GM19025 (cell line): ENCODE data around the gene POC1A.
"Not testable (repeated sequence)": the region's sequence is repeated elsewhere in the genome, so short reads cannot be mapped to it uniquely, and the experiment has no call there.

Source experiments
- ATAC-seq: cut with Tn5 transposase; IDR thresholded peaks from one replicate; pipeline ENCODE4 v1.9.1; 2021; ENCODE audit warnings: mild to moderate bottlenecking, low read depth, moderate library complexity; ENCODE audit not compliant: unreplicated experiment

The POC1A gene

GRCh38 chr3:52036222-52036694 is 118.0 kb downstream of the POC1A start:
- ATAC-seq, result peak; percentile 83

GRCh38 chr3:52034651-52035050 is 119.6 kb downstream of the POC1A start:
- ATAC-seq, result no peak

DNA sequence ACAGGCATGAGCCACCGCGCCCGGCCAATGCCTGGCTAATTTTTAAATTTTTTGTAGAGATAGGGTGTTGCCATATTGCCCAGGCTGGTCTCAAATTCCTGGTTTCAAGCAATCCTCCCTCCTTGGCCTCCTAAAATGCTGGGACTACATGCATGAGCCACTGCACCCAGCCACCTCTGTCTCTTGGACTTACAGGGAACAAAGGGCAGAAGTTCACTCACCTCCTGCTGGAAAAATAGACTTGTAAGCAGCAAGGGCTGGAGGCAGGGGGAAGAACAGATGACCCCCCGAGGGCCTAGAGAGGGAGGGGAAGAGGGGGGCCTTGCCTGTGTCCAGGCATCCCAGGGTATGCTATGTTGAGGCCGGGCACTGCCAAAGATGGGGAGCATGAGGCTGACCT is 120.0 kb downstream of the POC1A start:
- ATAC-seq, result no peak

DNA sequence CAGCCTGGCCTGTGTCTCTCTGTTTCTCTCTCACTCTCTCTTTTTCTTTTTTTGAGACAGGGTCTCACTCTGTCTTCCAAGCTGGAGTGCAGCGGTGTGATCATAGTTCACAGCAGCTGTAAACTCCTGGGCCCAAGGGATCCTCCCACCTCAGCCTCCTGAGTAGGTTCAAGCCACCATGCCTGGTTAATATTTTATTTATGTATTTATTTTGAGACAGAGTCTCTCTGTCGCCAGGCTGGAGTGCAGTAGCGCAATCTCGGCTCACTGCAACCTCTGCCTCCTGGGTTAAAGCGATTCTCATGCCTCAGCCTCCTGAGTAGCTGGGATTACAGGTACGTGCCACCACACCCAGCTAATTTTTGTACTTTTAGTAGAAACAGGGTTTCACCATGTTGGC is 120.5 kb downstream of the POC1A start:
- not testable (repeated sequence) for ATAC-seq

DNA sequence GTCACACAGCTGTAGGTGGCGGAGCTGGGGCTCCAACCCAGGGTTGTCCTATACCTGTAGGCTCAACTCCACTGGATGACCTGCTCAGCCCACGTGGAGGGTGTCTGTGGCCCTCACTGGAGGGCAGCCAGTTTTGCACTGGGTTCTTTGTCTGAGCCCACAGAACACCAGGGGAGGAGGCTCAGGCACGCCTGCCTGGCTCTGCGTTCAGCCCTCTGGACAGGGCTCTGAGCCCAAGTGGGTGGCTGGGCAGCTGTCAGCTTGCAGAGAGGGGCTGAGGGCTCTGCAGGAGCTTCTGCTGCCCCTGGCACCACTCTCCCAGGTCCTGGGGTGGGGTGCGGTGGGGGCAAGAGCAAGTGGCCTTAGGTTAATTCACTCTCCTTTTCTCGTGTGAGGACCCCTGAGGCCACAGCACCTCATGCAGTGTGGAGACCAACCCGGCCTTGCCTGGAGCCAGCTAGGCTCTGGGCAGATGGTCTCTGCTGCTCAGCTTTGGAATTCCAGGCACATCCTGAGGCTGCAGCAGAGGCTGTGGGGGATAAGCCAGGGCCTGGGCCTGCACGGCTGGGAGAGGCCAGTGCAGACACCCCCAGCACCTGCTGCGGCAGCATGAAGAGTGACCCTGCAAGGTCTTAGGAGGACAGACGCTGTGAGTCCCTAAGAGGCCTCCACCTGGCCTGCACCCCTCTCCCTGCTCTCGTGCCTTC is 121.4 kb downstream of the POC1A start:
- ATAC-seq, result no peak

- no peak for ATAC-seq
These were observed 122.3 kb downstream of the POC1A start for GRCh38 chr3:52031896-52032295.

- ATAC-seq, result no peak
These were observed 123.4 kb downstream of the POC1A start for GRCh38 chr3:52030714-52031310.

GRCh38 chr3:52029535-52029934 is 124.7 kb downstream of the POC1A start:
- no peak for ATAC-seq

DNA sequence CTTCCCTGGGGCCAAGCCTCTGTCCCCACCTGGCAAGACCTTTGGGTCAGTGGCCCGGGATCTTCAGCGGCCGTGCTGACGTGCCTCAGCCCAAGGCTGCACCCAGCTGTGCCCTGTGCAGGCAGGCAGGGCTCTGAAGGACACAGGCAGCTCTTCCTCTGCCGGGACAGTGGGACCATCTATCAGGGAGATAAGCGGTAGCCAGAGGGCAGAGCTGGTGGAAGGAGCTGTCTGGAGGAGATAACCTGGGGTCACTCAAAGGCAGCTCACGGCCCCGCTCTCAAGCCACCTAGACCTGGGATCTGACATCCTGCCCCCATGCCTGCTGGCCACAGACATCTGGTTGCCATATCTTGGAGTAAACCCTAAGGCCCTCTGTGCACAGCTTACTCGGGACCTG is 125.2 kb downstream of the POC1A start:
- no peak for ATAC-seq

GRCh38 chr3:52028572-52028971 is 125.7 kb downstream of the POC1A start:
- no peak for ATAC-seq

DNA sequence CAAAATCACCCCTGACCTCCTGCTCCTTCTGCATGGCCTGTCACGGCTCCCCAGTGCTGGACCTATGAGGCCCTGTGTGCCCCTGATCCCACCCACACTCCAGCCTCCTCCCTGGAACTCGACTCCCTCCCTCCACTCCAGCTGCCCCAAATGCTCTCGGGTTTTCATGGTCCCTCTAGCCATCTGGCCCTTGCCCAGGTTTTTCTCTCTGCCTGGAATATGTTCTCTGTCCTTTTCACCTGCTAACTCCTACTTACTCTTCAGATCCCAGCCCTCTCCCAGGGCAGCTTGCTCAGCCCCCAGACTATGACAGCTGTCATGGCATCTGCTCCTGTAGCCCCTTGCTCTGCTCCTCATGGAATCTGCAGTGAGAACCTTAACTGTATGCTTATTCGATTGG is 128.2 kb downstream of the POC1A start:
- ATAC-seq, result no peak

DNA sequence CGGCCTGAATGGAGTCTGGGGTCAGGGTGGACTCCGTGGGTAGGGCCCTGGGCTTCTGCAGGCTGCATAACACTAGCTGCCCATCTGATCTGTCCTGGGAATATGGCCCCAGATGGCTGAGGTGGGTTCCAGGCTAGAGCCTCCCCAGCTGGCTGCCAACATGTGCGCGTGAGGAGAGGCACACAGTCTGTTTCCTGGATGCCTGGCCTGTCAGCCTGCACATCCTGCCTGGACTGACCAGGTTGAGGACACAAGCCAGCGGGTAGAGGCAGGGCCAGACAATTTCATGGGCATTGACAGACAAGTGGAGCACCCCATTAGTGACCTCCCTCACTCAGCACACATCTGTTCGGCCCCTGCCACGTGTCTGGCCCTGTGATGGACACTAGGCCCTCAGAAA is 128.8 kb downstream of the POC1A start:
- ATAC-seq, result no peak
